NCI-H128 (cell line): ENCODE results near the gene CHCHD3.
"Not testable (repeated sequence)": the region's sequence is repeated elsewhere in the genome, so short reads cannot be mapped to it uniquely, and the experiment has no call there.

ENCODE experiments used
- DNase-seq: peaks from one replicate; lab custom pipeline; 2025; ENCODE audit not compliant: unreplicated experiment; lab: John Stamatoyannopoulos, UW

The CHCHD3 gene

DNA sequence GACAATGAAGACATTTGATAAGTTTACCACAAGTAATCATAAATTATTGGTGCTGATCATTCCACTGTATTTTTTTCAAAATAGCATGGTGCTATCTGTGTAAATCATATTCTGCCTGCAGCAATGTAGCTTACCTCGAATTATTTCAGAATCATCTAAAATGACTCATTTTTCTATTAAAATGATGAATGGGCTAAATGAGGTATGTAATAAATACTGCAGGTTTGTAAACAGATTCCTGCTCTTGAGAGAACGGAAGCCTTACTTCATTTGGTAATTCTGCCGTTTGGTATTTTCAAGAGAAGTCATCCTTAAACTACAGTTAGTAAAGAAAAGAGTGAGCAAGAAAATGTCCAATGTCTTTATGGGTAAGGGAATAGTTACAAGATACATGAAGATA lies 115.9 kb downstream of the CHCHD3 start:
- no peak for DNase-seq

DNA sequence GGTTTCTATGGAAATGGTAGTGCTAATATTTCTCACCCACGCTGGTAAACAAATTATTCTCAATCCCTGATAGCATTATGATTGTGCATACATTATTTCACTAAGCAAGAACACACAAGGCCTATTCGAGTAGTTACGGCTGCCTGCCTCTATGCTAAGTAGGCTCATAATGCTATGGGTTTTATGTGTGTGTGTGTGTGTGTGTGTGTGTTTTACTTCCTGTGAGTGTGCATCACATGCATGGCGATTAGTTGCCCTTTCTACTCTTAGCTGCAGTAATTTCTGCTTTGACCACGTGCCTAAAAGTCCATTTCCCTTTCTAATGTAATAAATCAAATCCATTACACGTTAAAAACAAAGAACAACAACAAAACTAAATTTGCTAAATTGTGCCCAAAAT lies 117.0 kb downstream of the CHCHD3 start:
- no peak for DNase-seq

DNA sequence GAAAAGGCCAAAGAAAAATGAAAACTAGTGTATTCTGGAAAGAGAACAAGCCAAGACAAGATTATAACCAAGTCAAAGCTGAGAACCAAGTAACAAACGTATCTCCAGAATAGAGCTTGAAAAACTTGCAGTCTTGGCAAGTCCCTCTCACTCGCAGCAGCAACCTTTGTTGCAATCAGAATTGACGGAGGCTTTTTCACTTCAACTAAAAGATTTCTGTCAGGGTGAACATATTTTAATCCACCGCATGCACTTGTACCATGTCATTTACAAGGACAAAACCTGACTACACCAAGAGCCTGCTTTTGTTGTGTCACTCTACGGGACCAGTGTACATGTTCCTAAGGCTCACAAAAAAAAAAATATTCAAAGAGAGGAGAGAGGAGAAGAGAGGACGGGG lies 122.0 kb downstream of the CHCHD3 start:
- no peak for DNase-seq

DNA sequence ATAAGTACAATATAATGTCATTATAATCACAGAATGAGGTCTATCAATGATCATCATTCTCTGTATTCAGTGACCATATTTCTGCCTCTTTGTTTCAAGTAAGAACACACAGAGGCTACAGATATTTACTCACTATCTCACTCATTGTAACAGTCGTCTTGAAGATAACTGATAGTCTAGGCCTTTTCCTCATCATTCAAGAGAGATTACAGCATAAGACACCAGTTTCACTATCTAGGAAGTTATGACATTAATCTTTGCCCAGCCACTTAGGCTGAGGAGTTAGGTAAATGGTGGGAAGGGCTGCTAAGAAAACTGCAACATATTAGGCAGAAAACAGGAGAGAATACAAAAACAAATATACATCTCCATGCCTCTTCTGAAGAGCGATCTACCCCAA lies 125.3 kb downstream of the CHCHD3 start:
- DNase-seq = no peak

- DNase-seq = no peak
These were observed 128.4 kb downstream of the CHCHD3 start for GRCh38 chr7:132953468-132953867.

- DNase-seq = no peak
These were observed 131.2 kb downstream of the CHCHD3 start for GRCh38 chr7:132950725-132951124.

DNA sequence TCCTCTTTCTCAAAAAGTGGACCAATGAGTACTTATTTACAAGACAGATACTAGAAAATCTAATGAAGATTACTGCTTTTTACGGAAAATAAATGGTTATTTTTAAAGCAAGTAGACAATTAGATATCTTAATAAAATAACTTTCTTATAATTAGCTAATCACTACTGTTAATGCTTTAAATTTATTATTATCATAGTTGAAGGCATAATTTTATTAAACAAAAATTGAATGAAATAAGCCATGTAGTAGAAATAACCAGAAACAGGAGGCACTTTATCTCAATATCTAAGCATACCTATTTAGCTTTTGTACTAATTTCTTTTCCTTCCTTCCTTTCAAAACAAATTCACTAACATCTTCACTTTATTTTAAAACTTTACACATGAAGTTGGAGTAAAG lies 134.9 kb downstream of the CHCHD3 start:
- no peak for DNase-seq

GRCh38 chr7:132944774-132945173 lies 137.1 kb downstream of the CHCHD3 start:
- no peak for DNase-seq

DNA sequence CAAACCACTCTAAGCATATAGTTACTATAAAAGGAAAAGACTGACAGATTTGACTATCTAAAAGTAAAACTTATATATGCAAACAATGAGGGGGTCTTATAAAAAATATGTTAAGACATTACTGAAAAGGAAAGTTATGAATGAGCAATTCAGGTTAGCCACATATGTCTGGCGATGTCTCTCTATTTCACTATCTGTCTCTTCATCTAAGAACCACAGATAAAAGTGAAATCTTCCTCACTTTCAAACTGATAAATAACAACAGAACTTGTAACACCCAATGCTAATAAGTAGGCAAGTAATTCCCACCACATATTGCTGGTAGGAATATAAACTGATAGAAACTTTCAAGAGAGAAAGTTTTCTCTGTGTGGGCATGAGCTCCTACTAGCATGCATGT lies 138.2 kb downstream of the CHCHD3 start:
- no peak for DNase-seq

GRCh38 chr7:132942701-132943100 lies 139.2 kb downstream of the CHCHD3 start:
- no peak for DNase-seq

DNA sequence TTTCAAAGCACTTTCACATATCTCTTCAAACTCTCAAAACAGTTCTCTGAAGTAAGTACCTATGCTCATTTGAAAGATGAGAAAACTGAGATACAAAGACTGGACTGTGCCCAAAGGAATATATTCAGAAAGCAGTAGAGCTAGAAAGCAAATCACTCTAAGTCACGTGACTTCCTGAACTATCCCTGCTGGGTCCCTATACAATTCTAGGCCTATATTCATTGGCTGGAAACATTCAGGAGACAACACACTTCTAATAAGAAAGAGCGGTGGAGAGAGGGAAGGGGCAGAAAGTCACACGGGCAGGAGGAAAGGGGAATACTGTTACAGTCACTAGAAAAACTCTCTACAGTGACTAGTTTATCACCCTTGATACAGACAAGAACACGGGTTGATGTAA lies 140.0 kb downstream of the CHCHD3 start:
- DNase-seq = no peak

- no peak for DNase-seq
These were observed 140.5 kb downstream of the CHCHD3 start for GRCh38 chr7:132941428-132941827.

GRCh38 chr7:132940084-132940483 lies 141.8 kb downstream of the CHCHD3 start:
- DNase-seq = no peak

DNA sequence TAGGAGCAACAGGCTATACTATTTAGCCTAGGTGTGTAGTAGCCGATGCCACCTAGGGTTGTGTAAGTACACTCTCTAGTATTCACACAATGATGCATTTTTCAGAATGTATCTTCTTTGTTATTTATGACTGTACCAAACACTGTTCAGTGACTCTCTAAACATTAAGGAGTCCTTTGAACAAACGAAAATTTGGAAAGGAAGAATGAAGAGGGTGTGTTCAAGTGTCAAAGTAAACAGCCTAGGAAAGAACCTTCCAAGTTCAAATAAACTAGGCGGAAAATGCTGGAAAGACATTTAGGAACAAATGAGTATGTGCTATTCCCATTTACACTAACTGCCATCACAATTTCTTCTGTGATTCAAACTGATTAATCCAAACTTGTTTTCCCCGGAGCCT lies 142.4 kb downstream of the CHCHD3 start:
- no peak for DNase-seq

- no peak for DNase-seq
These were observed 144.6 kb downstream of the CHCHD3 start for GRCh38 chr7:132937286-132937685.

- DNase-seq = no peak
These were observed 146.3 kb downstream of the CHCHD3 start for GRCh38 chr7:132935608-132936007.

- no peak for DNase-seq
These were observed 147.9 kb downstream of the CHCHD3 start for GRCh38 chr7:132934017-132934416.

- DNase-seq = no peak
These were observed 148.8 kb downstream of the CHCHD3 start for GRCh38 chr7:132933072-132933458.

- DNase-seq = no peak
These were observed 149.4 kb downstream of the CHCHD3 start for GRCh38 chr7:132932296-132933071.

DNA sequence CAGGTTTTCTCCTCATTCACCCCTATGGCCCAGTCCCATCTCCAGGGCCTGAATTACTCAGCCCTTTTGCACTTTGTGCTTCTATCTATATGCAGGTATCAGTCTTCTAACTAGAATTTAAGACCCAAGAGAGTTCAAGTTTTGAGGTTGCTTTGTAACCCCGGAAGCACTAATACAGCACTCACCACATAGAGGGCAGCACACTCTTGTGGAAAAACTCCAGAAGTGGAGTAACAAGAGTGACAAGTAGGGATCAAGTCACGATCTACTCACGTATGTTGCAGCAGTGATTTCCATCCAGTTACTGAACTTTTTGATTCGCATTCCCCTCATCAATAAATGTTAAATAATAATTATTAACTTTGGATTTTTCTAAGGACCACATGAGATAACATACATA lies 151.0 kb downstream of the CHCHD3 start:
- DNase-seq = no peak

DNA sequence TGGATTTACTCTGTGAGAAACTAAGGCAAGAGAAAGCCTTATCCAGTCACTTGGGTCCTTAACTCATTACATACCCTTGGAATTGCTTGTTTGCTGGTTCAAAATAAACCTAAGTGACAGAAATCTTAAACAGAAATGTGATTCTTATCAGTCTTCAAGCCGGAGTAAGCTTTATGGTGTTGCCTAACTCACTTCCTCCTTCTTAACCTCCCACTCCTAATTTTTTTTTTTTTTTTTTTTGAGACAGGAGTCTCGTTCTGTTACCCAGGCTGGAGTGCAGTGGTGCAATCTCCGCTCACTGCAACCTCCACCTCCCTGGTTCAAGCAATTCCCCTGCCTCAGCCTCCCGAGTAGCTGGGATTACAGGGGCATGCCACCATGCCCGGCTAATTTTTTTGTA lies 151.9 kb downstream of the CHCHD3 start:
- not testable (repeated sequence) for DNase-seq

DNA sequence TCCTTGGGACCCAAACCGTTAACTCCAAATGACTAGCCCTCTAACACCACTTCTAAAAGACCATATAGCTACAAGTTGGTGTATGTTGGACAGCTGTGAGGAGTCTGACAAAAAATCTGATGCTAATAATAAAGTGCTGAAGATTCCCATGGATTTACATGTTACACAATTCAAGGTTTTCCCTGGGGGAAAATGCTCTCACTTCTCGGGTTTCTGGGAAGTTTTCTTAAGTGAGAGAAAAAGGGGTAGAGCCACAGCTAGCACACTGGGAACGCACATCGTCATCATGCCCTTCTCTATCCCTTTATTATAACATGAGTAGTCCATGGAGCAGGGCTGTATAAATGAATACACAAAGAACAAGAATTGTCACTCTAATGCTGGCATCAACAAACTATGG lies 162.1 kb downstream of the CHCHD3 start:
- no peak for DNase-seq

DNA sequence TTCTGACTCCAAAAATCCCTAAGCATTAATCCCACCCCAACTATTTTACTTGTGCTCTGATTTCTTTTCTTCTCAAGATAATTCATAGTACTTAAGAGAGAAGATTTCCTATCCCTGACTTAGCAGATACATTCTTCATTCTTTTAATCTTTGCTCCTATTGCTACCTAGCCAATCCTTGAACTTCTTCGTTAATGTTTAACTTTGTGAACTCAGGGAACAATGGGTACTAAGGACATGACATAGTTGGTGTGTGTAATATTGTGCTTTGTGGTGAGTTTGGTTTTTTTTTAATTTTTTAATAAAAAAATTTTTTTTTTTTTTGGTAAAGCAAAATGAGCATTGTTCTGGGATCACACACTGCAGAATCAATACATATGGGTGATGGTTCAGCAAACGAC lies 166.2 kb downstream of the CHCHD3 start:
- DNase-seq = no peak
